GM18520 (cell line): ENCODE data around the gene DDA1.

Source experiments
- ATAC-seq: cut with Tn5 transposase; IDR thresholded peaks from one replicate; pipeline ENCODE4 v1.9.1; 2021; ENCODE audit not compliant: unreplicated experiment

The DDA1 gene

DNA sequence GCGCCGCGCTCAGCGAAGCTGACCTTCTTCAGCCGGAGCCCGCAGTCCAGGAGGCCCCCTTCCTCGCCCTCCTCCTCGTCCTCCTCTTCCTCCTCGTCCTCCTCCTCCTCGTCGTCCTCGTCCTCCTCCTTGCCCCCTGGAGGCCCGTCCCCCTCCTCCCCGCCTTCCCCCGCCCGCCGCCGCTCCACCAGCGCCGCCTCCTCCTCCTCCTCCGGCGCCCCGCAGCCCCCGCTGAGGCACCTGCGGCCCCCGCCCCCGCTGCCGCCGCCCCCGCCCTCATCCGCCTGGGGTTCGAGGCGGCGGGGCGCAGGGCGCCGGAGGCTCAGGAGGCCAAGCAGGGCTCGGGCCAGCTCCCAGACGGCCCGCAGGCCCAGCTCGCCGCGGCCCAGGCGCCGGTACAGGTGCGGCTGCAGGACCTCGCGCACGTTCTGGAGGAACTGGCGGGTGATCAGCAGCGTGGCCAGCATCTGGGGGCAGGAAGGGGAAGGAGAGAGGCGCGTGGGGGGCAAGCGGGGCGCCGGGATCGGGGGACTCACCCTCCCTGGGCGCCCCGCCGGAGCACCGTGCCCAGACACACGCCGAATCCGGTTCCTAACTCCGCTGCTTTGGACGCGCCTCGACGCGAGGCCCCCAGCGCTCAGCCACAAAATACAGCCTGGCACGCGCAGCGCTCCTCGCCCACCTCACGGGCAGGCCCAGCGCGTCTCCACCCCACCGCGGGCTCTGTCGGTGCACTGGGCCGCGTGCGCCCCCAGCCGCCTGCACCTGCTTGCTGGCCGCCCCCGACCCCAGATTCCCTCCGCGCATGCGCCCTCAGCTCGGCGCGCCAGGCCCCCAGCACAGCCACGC is 19.4 kb downstream of the DDA1 start:
- no peak for ATAC-seq

DNA sequence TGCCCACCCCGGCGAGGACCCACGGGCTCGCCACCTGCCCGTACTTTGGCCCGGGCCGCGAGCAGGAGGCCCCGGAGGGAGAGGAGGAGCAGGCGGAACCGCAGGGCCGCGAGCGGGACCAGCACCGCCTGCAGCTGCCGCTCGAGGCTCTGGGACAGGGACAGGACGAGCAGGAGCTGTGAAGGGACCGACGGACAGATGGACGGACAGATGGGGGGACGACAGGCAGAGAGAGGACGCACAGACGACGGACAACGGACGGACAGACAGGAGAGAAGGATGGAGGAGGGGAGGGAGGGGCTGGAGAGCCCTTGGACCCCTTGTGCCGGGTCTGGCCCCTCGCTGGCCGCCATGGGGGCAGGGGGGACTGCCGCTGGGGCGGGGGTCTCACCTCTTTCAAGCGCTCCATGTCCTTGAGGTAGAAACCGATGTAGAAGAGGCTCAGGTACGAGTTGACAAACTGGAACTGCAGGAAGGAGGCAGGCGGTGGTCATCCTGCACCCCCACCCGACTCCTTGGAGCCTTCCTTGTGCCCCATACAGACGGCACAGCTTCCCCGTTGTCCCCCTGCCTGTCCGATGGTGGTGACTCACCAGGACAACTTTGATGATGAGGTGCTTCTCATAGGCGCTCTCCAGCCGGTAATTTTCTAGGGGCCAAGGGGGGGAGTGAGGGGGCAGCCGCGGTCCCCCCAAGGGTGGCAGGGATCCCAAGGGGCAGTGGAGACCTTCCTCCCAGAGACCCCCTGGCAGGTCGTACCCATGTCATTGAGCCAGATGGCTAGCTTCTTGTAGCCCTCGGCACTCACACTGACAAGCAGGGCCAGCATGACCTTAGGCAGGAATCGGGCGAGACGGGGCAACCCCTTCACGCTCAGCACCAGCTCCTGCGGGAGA is 20.3 kb downstream of the DDA1 start:
- no peak for ATAC-seq

DNA sequence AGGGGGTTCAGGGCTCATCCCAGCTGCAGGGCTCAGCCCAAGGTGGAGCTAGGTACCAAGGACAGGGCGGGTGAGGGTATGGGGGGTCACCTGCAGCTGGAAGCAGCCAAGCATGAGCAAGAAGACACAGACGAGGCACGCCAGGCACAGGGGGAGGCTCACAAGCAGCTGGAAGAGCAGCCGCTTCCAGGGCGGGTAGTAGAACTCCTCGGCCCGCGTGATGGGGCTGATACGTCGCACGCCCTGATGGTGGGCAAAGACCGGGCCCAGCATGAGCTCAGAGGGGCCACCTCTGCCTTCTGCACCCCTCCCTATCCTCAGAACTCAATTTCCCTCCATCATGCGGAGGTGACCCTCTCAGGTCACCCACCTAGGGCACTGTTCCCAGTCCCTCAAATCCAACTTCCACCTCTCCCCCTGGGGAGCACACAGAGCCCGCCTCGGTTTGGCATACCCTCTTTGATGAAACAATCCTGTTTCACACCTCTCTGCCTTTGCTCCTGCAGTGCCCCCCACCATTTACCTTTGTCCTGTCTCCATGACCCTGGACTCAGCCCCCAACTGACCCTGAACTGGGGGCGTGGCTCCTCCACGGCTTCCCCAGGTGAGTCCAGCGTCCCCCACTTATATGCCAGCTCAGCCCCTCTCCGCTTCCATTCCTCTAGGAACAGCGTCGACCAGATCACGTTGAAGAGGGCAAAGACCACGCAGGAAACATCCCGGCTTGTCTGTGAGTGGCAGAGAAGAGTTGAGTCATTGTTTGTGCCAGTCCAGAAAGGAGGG is 21.1 kb downstream of the DDA1 start:
- no peak for ATAC-seq

DNA sequence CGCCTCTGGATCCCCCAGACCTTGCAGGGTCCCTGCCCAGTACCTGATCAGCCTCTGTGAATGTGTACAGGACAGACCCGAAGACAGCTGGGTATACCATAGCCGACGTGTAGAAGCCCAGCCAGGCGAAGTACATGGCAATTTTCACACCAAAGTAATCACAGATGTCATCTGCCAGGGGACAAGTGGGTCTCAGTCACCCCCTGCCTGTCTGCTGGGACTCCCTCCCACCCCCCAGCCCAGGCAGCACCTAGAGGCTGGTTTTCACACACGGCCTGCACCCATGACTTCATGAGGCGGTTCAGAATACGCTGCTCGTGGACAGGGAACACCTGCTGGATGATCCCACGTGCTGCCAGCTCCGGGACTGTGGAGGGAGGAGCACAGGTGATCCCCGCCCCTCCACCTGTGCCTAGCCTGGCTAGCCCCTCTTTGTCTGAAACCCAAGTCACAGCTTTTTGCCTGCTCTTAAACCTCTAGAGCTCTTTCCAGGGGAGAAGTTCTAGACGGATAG is 21.7 kb downstream of the DDA1 start:
- no peak for ATAC-seq

DNA sequence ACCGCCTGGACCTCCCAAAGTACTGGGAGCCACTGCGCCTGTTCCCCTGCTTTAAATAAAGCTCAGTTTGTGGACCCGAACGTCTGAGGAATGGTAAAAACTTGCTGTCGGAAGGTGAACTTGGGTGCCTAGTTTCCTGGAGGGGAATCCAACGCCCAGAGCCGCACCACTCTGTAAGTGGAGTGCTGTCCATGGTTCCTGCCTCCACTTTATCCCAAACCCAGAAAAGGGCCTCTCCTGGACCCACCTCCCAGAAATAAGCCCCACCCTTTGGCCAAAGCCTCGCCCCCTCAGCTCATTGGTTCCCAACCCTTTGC is 23.0 kb downstream of the DDA1 start:
- no peak for ATAC-seq

DNA sequence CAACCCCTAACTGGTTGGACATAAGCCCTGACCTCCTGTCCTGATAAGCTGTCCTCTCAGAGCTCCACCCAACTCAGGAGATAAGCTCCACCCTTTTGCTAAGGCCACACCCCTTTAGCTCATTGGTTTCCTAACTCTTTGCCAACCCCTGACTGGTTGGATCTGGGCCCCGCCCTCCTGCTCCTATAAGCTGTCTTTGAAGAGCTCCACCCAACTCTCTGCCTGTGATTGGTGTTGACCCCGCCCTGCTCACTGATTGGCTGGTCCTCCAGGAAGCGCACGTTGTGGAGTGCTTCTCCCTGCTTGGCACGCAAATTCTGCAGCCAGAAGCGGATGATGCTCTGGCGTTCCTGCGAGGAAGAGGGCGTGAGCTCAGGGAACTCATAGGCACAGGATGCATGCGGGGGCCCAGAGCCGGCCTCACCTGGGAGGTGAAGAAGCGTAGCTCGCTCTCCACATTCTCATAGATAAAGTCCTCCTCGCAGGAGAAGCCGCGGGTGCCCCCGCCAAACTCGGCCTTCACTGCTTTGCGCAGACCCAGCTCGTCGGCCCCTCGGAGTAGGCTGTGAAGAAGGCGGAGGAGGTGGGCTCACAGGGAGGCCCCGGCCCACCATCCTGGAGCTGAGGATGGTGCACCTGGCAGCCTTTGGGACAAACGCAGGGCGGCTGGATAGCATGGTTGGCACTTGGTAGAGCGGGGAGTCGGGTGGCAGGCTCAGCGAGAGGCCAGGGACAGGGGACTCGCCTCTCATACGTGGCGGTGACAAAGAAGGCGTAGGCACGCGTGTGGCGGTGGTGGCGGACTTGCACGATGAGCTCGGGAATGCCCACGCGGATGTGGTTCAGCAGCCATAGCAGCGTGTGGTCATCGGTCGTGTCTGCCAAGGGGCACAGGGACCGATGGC is 23.6 kb downstream of the DDA1 start:
- no peak for ATAC-seq

DNA sequence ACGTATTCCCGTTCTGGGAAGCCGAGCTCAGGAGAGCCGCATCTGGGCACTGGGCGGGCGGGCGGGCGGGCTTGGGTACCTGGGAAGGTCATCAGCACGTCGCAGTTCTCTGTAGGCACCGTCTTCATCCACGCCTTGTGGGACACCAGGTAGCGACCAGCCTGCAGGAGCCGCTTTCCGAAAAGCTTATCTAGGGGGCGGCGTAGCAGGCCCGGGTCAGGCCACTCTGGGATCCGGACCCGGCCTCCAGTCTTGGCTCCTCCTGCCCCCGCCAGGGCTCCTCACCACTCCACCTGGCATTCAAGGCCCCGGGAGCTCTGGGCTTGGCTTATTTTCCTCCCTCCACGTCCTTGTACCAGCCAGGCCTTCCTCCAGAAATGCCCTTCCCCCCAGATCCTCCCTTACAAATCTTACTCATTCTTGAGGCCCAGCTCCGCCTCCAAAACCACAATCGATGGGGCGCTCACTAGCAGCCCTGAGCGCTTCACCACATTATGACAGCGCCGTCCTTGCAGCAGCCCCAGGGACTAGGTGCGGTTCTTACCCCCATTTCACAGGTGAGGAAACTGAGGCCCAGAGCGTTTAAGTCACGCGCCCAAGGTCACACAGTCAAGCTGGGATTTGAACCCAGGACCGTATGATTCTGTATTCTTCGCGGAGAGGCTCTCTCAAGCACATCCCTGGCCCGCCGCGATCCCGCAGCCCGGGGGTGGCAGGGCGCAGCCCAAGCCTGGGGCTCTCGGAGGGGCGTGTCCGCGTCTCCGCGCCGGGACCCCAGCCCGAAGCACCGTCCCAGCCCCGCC is 24.4 kb downstream of the DDA1 start:
- ATAC-seq = no peak

DNA sequence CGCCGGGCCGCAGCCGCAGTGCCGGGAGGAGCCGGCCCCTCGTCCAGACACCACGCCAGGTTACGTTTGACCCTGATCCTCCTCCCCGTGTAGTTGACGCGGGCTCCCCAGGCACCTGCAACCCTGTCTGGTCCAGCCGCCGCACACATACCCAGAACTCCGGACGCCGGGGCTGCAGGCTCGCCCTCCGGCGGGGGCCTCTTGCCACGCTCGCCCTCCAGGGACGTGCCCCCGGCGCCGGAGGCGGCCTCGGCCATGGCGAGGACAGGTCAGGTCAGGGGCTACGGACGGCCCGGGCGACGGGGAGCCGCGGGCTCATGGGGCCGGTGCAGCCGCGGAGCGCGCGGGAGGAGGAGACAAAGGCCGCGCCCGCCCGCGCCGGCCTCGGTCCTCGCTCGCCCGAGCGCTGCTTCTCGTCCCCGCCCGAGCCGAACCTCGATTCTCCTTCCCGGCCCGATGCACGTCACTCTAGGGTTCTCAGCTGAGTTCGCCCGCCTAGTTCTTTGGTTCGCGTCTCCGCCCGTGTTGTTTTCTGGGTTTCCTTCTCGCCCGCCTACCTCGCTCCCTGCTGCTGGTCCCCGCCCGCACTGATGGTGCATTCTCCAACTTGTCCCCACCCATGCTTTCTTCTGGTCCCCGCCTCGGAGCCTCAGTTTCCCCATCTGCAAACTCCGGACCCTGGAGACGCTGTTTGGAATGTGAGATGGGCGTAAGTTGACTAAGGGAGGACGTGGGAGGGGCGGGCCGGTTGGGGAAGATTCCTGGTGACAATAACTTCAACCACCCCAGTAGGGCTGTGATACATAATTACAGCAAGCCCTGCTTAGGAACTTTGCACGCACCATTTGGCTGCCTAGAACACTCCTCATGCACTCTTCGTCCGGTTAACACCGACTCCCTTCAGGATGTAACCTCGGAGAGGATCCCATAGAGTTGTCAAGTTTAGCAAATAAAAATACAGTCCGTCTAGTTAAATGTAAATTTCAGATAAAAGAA is 25.3 kb downstream of the DDA1 start, which contains the start of gene ANO8:
ANO8 (minus strand) TSS at position 442 of the 996 bp plus-strand sequence; CDS start at position 257, 185 bp downstream.
- ATAC-seq = no peak

DNA sequence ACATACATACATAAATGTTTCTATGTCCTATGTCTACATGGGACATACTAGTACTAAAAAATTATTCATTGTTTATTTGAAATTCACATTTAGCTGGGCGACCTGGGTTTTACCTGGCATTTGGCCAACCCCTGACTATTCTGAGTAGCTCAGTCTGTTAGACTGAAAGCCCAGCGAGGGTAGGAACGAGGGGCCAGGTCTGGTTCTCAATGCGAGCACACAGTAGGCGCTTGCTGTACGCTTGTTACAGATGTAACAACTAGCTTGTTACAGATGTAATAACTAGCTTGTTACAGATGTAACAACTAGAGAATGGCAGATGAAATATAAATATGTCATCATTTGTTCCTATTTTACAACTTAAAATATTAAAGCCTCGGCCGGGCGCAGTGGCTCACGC is 26.2 kb downstream of the DDA1 start:
- ATAC-seq = no peak

DNA sequence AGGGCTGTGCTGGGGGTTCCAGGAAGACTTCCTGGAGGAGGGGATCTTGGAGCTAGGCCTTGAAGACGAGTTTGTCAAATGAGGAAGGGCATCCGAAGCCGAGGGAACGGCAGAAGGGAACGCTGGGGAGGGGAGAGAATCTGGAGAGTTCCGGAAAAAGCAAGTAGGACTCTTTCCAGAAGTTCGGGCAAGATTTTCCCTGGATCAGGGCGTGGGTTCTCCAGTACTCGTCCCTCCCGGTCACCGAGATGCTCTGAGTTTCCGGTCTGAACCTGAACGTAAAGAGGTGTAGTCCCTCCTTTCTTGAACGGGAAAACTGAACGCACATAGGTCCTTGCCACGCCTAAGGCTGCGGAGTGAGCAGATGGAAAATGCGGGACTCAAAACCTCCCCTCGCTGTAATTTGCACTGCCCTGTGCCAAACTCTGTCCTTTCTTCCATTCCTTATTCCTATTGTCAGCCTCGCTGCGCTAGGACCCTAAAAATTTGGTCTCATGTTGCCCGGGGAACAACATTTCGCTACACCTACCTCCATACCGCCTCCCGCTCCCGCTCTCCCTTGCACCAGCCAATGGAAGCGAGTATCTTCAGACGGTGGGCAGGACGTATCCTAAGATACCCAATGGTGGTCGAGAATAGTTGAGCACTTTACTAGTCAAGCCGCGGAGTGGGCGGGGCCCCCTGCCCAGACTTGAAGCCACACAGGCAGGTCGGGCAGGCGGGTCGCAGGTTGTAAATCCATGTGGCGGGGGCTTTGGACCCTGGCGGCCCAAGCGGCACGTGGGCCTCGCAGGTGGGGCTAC is 27.7 kb downstream of the DDA1 start, which contains the start of gene GTPBP3:
GTPBP3 (plus strand) TSS at position 682 of the 803 bp plus-strand sequence; CDS start at position 741, 59 bp downstream.
- peak; percentile 84 for ATAC-seq

DNA sequence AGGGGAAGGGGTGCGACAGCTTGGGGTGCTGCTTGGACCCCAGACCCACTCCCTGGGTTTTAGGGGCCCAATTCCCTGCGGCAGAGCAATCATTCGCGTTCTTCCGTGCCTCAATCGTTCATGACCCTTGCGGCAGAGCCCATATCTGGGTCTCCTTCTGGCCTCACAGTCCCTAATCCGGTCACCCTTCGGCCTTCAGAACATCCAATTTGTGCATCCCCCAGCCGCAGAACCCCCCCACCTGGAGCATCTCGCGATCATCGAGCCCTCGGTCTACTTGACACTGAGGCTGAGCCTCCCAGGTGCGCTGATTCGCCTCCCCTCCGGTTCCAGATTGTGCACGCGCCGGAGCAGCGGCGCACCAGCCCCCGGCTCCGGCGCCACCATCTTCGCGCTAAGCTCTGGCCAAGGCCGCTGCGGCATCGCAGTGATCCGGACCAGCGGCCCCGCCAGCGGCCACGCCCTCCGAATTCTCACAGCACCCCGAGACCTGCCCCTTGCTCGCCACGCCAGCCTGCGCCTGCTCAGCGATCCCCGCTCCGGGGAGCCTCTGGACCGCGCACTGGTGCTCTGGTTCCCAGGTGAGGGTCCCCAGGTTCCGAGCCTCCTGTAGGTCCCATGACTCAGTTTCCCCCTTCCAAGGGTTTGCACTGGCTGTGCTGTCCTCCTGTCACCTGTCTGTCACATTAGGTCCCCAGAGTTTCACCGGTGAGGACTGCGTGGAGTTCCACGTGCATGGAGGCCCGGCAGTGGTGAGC is 28.5 kb downstream of the DDA1 start:
- no peak for ATAC-seq

DNA sequence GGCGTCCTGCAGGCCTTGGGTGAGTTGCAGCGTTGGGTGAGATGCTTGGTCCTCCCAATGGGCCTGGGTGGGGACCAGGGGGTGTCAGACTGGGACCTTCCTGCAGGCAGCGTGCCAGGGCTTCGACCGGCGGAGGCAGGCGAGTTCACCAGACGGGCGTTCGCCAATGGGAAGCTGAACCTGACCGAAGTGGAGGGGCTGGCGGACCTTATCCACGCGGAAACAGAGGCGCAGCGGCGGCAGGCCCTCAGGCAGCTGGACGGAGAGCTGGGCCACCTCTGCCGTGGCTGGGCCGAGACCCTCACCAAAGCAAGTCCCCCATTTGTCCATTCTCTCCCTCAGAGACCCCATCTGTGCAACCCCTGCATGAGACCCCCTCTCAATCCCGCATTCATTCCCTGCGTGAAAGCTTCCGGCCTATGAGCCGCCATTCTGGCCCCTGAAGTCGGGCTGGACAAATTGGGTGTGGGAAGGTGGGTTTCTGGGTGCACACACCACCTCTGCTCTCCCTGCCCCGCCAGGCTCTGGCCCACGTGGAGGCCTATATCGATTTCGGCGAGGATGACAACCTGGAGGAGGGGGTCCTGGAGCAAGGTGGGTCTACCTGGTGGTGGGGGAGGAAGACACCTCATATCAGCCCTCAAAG is 29.2 kb downstream of the DDA1 start:
- no peak for ATAC-seq

DNA sequence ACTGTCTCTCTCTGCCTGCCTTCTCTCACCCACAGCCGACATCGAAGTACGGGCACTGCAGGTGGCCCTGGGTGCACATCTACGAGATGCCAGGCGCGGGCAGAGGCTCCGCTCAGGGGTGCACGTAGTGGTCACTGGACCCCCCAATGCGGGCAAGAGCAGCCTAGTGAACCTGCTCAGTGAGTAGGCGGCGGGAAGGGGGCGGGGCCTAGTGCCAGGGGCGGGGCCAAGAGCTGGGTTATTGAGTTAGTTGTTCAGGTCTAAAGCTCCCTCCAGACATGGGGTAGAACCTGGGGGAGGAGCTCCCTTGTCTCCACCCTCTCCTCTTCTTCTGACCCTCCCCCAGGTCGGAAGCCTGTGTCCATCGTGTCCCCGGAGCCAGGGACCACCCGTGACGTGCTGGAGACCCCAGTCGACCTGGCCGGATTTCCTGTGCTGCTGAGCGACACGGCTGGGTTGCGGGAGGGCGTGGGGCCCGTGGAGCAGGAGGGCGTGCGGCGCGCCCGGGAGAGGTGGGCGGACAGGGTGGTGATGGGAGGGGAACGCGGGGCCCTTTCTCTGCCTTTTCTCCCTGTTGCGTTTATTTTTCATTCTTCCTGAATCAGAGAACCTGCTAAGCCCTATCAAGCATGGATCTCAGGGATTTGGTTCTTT is 29.9 kb downstream of the DDA1 start:
- no peak for ATAC-seq

DNA sequence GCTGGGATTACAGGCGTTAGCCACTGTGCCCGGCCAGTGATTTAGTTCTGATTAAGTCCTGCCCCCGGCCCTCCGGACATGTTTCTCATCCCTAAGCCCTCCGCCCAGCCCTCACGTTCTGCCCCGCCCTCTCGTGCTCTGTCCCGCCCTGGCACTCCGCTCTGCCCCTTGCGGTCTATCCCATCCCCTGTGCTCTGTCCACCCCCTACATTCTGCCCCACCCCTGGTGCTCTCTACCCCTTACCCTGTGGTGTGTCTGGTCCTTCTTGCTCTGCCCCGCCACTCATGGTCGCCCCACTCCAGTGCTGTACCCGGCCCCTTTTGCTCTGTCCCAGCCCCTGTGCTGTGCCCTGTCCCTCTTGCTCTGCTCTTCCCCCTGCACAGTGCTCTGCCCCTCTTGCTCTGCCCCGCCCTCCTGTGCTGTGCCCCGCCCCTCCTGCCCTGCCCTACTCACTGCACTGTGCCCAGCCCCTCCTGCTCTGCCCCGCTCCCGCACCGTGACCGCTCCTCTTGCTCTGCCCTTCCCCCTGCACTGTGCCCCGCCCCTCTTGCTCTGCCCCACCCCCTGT is 31.0 kb downstream of the DDA1 start:
- ATAC-seq = no peak

DNA sequence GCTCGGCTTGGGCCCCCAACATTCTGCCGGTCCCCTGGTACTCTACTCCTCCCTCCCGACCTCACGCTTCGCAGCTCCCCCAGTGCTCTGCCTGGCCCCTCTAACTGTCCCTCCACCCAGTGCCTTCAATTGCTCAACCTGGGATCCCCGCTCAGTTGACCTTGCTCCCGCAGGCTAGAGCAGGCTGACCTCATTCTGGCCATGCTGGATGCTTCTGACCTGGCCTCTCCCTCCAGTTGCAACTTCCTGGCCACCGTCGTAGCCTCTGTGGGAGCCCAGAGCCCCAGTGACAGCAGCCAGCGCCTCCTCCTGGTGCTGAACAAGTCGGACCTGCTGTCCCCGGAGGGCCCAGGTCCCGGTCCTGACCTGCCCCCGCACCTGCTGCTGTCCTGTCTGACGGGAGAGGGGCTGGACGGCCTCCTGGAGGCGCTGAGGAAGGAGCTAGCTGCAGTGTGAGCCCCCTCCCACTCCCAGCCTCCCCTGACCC is 31.6 kb downstream of the DDA1 start:
- no peak for ATAC-seq
